OCI-LY7 (cell line): ENCODE results near the gene SOX12. TPM values are rescaled to one million over a fixed set of nuclear protein-coding genes. Genes with fewer than 3 reads are reported as not detected.

Source experiments
- BruUV-seq: library from RNA; stranded (reverse); fragments of 400-500 nt; replicated peaks from 2 replicates; lab custom pipeline; 2021; lab: Mats Ljungman, UMichigan
- CTCF ChIA-PET: fragments of 300-600 bp; sonication (Branson Sonifier 250); formaldehyde crosslinking; loops from one replicate; lab custom pipeline; 2022; ENCODE audit warnings: antibody characterized with exemption; ENCODE audit not compliant: unreplicated experiment; lab: Charles Lee
- POLR2A ChIA-PET: fragments of 300-600 bp; sonication (Branson Sonifier 250); formaldehyde crosslinking; loops from one replicate; lab custom pipeline; 2022; ENCODE audit warnings: antibody characterized with exemption; lab: Charles Lee
- DNase-seq: peaks from one replicate; pipeline ENCODE4 v3.0.0-alpha.2; 2015; ENCODE audit warnings: low spot score
- H2AFZ ChIP-seq: fragments of 200-600 bp; sonication (generic), shearing (Covaris generic); 2 replicates; pipeline ENCODE4 v1.6.1; 2014; ENCODE audit warnings: mild to moderate bottlenecking, antibody characterized with exemption, low read length, moderate library complexity
- H3K27ac ChIP-seq: fragments of 200-600 bp; sonication (generic); 2 replicates; pipeline ENCODE4 v1.5.1; 2014; ENCODE audit warnings: mixed run types, low read depth, mild to moderate bottlenecking, moderate library complexity, low read length, inconsistent platforms; ENCODE audit not compliant: poor library complexity, severe bottlenecking
- H3K36me3 ChIP-seq: fragments of 200-600 bp; sonication (generic); 2 replicates; pipeline ENCODE4 v1.6.1; 2014; ENCODE audit warnings: mild to moderate bottlenecking, antibody characterized with exemption, low read length, moderate library complexity, mixed read lengths; ENCODE audit not compliant: insufficient read depth
- H3K4me1 ChIP-seq: fragments of 200-600 bp; sonication (generic); 2 replicates; pipeline ENCODE4 v1.5.1; 2014; ENCODE audit warnings: mild to moderate bottlenecking, low read length; ENCODE audit not compliant: insufficient read depth, poor library complexity, severe bottlenecking
- H3K4me2 ChIP-seq: fragments of 200-600 bp; sonication (generic); 2 replicates; pipeline ENCODE4 v1.6.1; 2014; ENCODE audit warnings: mild to moderate bottlenecking, low read length
- H3K4me3 ChIP-seq: fragments of 200-600 bp; sonication (generic); 2 replicates; pipeline ENCODE4 v1.5.1; 2014; ENCODE audit warnings: mild to moderate bottlenecking, low read depth, low read length; ENCODE audit not compliant: poor library complexity, severe bottlenecking
- H3K79me2 ChIP-seq: fragments of 200-600 bp; sonication (generic); 2 replicates; pipeline ENCODE4 v1.6.1; 2016; ENCODE audit warnings: low read depth, mild to moderate bottlenecking, low read length, moderate library complexity, mixed read lengths; ENCODE audit not compliant: insufficient read depth
- H3K9me2 ChIP-seq: fragments of 200-600 bp; sonication (generic); 2 replicates; pipeline ENCODE4 v1.6.1; 2016; ENCODE audit warnings: mild to moderate bottlenecking, low read length, mixed read lengths; ENCODE audit not compliant: insufficient read depth
- H3K9me3 ChIP-seq: fragments of 200-600 bp; sonication (generic); 2 replicates; pipeline ENCODE4 v1.6.1; 2014; ENCODE audit warnings: mild to moderate bottlenecking, mixed run types, low read length, mixed read lengths
- H4K20me1 ChIP-seq: fragments of 200-600 bp; sonication (generic); 2 replicates; pipeline ENCODE4 v1.6.1; 2014; ENCODE audit warnings: mild to moderate bottlenecking, antibody characterized with exemption, low read length, moderate library complexity, mixed read lengths; ENCODE audit not compliant: insufficient read depth
- EZH2phosphoT487 ChIP-seq: fragments of 200-600 bp; sonication (generic); IDR thresholded peaks from 2 replicates; pipeline ENCODE4 v1.6.1; 2018; ENCODE audit warnings: low read depth, borderline replicate concordance, mild to moderate bottlenecking, mixed run types, antibody characterized with exemption, low read length, moderate library complexity, mixed read lengths
- intact Hi-C: fragments of 100-400 bp; cut with micrococcal nuclease; formaldehyde crosslinking; loops from one replicate; pipeline ENCODE4 v1.10.0; 2022; ENCODE audit not compliant: unreplicated experiment
- total RNA-seq, 2 experiments: library from RNA; depleted of rRNA in 1 of 2; stranded (reverse); fragments of >200 nt in 1 of 2; shearing (Covaris generic) in 1 of 2; gene quantifications; 2 replicates each; pipeline ENCODE4 v1.2.3, GENCODE V29; 2014 to 2022
- TF ChIP-seq, protein P1 (sequence below): fragments of 200-600 bp; sonication (generic); conservative IDR thresholded peaks from 2 replicates; pipeline ENCODE4 v1.5.1; 2014; ENCODE audit warnings: mild to moderate bottlenecking, antibody characterized with exemption, low read length, moderate library complexity, mixed read lengths

SOX12 gene
- total RNA-seq, 2 experiments from 2014 or later: 16.4 to 43.8 TPM

GRCh38 chr20:276620-277495, 48.5 kb upstream of the SOX12 start:
- Histone ChIP-seq H3K4me1 (no peaks in the 10 kb centered on the region), H3K9me2 (no peaks in the 10 kb centered on the region), H3K36me3 (peaks cover 11% of the 10 kb centered on the region; the same call in 1 of the 2 replicates), H2AFZ (no peak overlapping the region), H3K27ac (no peak overlapping the region), H3K4me3 (no peak overlapping the region), H4K20me1 (no peaks in the 10 kb centered on the region), H3K4me2 (no peak overlapping the region), H3K79me2 (no peaks in the 10 kb centered on the region), H3K9me3 (no peaks in the 10 kb centered on the region)
- no peak for DNase-seq
- TF ChIP-seq, protein P1, sequence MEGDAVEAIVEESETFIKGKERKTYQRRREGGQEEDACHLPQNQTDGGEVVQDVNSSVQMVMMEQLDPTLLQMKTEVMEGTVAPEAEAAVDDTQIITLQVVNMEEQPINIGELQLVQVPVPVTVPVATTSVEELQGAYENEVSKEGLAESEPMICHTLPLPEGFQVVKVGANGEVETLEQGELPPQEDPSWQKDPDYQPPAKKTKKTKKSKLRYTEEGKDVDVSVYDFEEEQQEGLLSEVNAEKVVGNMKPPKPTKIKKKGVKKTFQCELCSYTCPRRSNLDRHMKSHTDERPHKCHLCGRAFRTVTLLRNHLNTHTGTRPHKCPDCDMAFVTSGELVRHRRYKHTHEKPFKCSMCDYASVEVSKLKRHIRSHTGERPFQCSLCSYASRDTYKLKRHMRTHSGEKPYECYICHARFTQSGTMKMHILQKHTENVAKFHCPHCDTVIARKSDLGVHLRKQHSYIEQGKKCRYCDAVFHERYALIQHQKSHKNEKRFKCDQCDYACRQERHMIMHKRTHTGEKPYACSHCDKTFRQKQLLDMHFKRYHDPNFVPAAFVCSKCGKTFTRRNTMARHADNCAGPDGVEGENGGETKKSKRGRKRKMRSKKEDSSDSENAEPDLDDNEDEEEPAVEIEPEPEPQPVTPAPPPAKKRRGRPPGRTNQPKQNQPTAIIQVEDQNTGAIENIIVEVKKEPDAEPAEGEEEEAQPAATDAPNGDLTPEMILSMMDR: no peak
- no peak for TF ChIP-seq EZH2phosphoT487
- BruUV-seq: TSS peak; percentile 62
- intact Hi-C loops: no loop called here
- CTCF ChIA-PET: no interaction called here
- POLR2A ChIA-PET: no interaction called here

- ChIA-PET POLR2A (no interaction called here), CTCF (no interaction called here)
- Histone ChIP-seq H3K4me3 (no peak overlapping the region), H3K27ac (no peak overlapping the region), H3K4me1 (no peaks in the 10 kb centered on the region), H3K79me2 (no peaks in the 10 kb centered on the region), H3K9me3 (no peaks in the 10 kb centered on the region), H4K20me1 (no peaks in the 10 kb centered on the region), H3K4me2 (no peak overlapping the region), H3K9me2 (no peaks in the 10 kb centered on the region), H2AFZ (no peak overlapping the region), H3K36me3 (peaks cover 11% of the 10 kb centered on the region; the same call in 1 of the 2 replicates)
- TF ChIP-seq, protein P1: no peak
- no peak for TF ChIP-seq EZH2phosphoT487
- intact Hi-C loops: no loop called here
- no peak for DNase-seq
- no TSS peak for BruUV-seq
Observed at GRCh38 chr20:277496-277781, 47.9 kb upstream of the SOX12 start.

DNA sequence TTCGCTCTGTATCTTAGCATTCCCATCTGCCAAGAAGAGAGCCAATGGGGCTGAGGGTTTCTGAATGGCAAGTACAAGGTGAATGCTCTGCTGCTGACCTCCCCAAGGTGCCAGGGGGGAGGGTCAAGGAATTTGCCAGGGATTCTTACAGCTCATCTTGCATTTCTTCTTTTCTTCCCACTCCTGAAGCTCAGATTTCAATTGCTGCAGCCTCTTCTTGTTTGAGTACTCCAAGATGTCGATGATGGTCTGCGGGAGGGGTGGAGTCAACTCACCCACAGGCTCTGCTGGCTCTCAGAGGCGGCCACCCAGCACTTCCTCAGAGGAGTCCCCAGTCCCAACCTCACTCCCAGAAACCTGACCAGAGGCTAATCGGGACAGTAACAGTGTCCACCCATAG, 47.2 kb upstream of the SOX12 start:
- CTCF ChIA-PET: no interaction called here
- no peak overlapping the region for H3K4me3 ChIP-seq
- POLR2A ChIA-PET: no interaction called here
- peaks cover 11% of the 10 kb centered on the region; the same call in 1 of the 2 replicates for H3K36me3 ChIP-seq
- BruUV-seq: no TSS peak
- H4K20me1 ChIP-seq: no peaks in the 10 kb centered on the region
- no peak for DNase-seq
- no peak overlapping the region for H2AFZ ChIP-seq
- no peak overlapping the region for H3K27ac ChIP-seq
- intact Hi-C loops: no loop called here
- no peaks in the 10 kb centered on the region for H3K9me2 ChIP-seq
- no peak overlapping the region for H3K4me2 ChIP-seq
- TF ChIP-seq, protein P1: no peak
- TF ChIP-seq EZH2phosphoT487: no peak
- H3K9me3 ChIP-seq: no peaks in the 10 kb centered on the region
- no peaks in the 10 kb centered on the region for H3K79me2 ChIP-seq
- no peaks in the 10 kb centered on the region for H3K4me1 ChIP-seq
